ENCODE data around the gene ZC3H12A. TPM values are rescaled to one million over a fixed set of nuclear protein-coding genes. Genes with fewer than 3 reads are reported as not detected.

Gene ZC3H12A
- total RNA-seq, 1 experiment from 2014 or later = 6.7 TPM

- no peak overlapping the region for H3K23ac ChIP-seq (ENCODE audit: insufficient read length, low read depth, low read length)
- H3K4me1 ChIP-seq (ENCODE audit: insufficient read depth, low read length) = no peaks in the 10 kb centered on the region
- no peak overlapping the region for H3K4me2 ChIP-seq (ENCODE audit: insufficient read depth, insufficient read length, low read length)
- H3K4me1 Mint-ChIP-seq = peaks cover 19 to 29% of the 10 kb centered on the region in 2 experiments
- H3K18ac ChIP-seq (ENCODE audit: insufficient read length, low read depth, low read length) = no peak overlapping the region
- H3K36me3 Mint-ChIP-seq (ENCODE audit: insufficient read depth in 1 of 3, low read depth in 3 of 3) = no peaks in the 10 kb centered on the region
- H3K9me3 ChIP-seq (ENCODE audit: control insufficient read depth, low read depth, low read length) = no peaks in the 10 kb centered on the region
- no peak overlapping the region for H2AK5ac ChIP-seq (ENCODE audit: insufficient read length, low read length)
- TF ChIP-seq, protein P1, sequence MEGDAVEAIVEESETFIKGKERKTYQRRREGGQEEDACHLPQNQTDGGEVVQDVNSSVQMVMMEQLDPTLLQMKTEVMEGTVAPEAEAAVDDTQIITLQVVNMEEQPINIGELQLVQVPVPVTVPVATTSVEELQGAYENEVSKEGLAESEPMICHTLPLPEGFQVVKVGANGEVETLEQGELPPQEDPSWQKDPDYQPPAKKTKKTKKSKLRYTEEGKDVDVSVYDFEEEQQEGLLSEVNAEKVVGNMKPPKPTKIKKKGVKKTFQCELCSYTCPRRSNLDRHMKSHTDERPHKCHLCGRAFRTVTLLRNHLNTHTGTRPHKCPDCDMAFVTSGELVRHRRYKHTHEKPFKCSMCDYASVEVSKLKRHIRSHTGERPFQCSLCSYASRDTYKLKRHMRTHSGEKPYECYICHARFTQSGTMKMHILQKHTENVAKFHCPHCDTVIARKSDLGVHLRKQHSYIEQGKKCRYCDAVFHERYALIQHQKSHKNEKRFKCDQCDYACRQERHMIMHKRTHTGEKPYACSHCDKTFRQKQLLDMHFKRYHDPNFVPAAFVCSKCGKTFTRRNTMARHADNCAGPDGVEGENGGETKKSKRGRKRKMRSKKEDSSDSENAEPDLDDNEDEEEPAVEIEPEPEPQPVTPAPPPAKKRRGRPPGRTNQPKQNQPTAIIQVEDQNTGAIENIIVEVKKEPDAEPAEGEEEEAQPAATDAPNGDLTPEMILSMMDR (conservative IDR thresholded peaks at IDR 0.05) = no peak
- no peaks in the 10 kb centered on the region for H3K23me2 ChIP-seq (ENCODE audit: insufficient read length, low read depth, low read length, poor library complexity, severe bottlenecking)
- no peak overlapping the region for H3T11ph ChIP-seq (ENCODE audit: low read length)
- H3K4ac ChIP-seq (ENCODE audit: low read depth, low read length) = no peak overlapping the region
- H2BK5ac ChIP-seq (ENCODE audit: insufficient read length, low read length) = no peak overlapping the region
- no peak overlapping the region for H3K27ac ChIP-seq (ENCODE audit: insufficient read length, low read depth, low read length)
- DNase-seq = no peak
- no peaks in the 10 kb centered on the region for H4K20me1 ChIP-seq (ENCODE audit: control insufficient read depth, insufficient read depth, insufficient read length)
- H3K27me3 ChIP-seq (ENCODE audit: insufficient read depth, low read length) = no peaks in the 10 kb centered on the region
- H3K27me3 Mint-ChIP-seq (ENCODE audit: low read depth) = peaks cover 64% of the 10 kb centered on the region
- H3K27ac Mint-ChIP-seq = no peak overlapping the region
- no peak overlapping the region for H2BK20ac ChIP-seq (ENCODE audit: low read depth, low read length, poor library complexity, severe bottlenecking)
- no peak overlapping the region for H2BK15ac ChIP-seq (ENCODE audit: low read depth, low read length)
- H2BK12ac ChIP-seq (ENCODE audit: insufficient read length, low read depth, low read length) = no peak overlapping the region
- H4K8ac ChIP-seq (replicated peaks; ENCODE audit: insufficient read length, low read depth, low read length) = no peak overlapping the region
- no peaks in the 10 kb centered on the region for H3K79me1 ChIP-seq (ENCODE audit: insufficient read depth, low read depth, low read length, poor library complexity, severe bottlenecking)
- H2AFZ ChIP-seq (ENCODE audit: low read length) = no peak overlapping the region
- H3K9me3 Mint-ChIP-seq = peaks cover 0 to 7% of the 10 kb centered on the region in 2 experiments; a peak in 1 of 5 replicates
- WGBS (ENCODE audit: extremely low coverage, insufficient read length, low lambda C conversion rate) = no CpG with 5 or more reads among the region's 2 CpGs
- H4K91ac ChIP-seq (ENCODE audit: insufficient read length, low read depth, low read length) = no peak overlapping the region
- no peak overlapping the region for H3K14ac ChIP-seq (ENCODE audit: insufficient read depth, low read length)
- H2BK120ac ChIP-seq (ENCODE audit: low read depth, low read length, poor library complexity, severe bottlenecking) = no peak overlapping the region
- H3K56ac ChIP-seq (ENCODE audit: insufficient read length, low read depth, low read length) = no peak overlapping the region
- H3K9ac ChIP-seq (ENCODE audit: extremely low read depth, insufficient read length, low read length) = no peak overlapping the region
- H4K5ac ChIP-seq (ENCODE audit: insufficient read length, low read depth, low read length) = no peak overlapping the region
- no peaks in the 10 kb centered on the region for H3K79me2 ChIP-seq (ENCODE audit: insufficient read depth, low read length)
- no peak overlapping the region for H3K4me3 Mint-ChIP-seq
These were observed 37.3 kb upstream of the ZC3H12A start for GRCh38 chr1:37437087-37437486.

Data from H9 (cell line).